Esophagus muscularis mucosa (tissue), 4 donors: Measurements from ENCODE around the gene YPEL5. TPM values are rescaled to one million over a fixed set of nuclear protein-coding genes. Genes with fewer than 3 reads are reported as not detected.

Source experiments
- DNase-seq: peaks from one replicate; pipeline ENCODE4 v3.0.0-alpha.2; 2017; ENCODE audit errors: extremely low spot score
- H3K27ac ChIP-seq, 4 donors: fragments of 200-600 bp; sonication (generic); replicated peaks in 1 of 4; 1 replicate in 3 of 4; 2 replicates in 1 of 4; pipeline ENCODE4 v1.5.1; 2016 to 2019; ENCODE audit warnings: mild to moderate bottlenecking in 1 of 4
- H3K27me3 ChIP-seq, 4 donors: fragments of 200-600 bp; sonication (generic); one replicate each; pipeline versions ENCODE4 v1.5.1 to v1.6.0; 2016 to 2019
- H3K36me3 ChIP-seq, 4 donors: fragments of 200-600 bp; sonication (generic); one replicate each; pipeline ENCODE4 v1.5.1; 2016 to 2019
- H3K4me1 ChIP-seq, 4 donors: fragments of 200-600 bp; sonication (generic); one replicate each; pipeline ENCODE4 v1.5.1; 2016 to 2019
- H3K4me3 ChIP-seq, 4 donors: fragments of 200-600 bp; sonication (generic); 1 replicate in 2 of 4; 2 replicates in 2 of 4; pipeline ENCODE4 v1.5.1; 2016 to 2019; ENCODE audit warnings: mild to moderate bottlenecking in 4 of 4, moderate library complexity in 1 of 4
- H3K9me3 ChIP-seq, 4 donors: fragments of 200-600 bp; sonication (generic); 1 replicate in 3 of 4; 2 replicates in 1 of 4; pipeline ENCODE4 v1.5.1; 2016 to 2019
- CTCF ChIP-seq, 3 experiments: fragments of 200-600 bp in 2 of 3; fragments of 450-650 bp in 1 of 3; sonication (generic) in 2 of 3; IDR thresholded peaks; one replicate each; pipeline ENCODE4 v1.5.1; 2017 to 2019; ENCODE audit warnings: antibody characterized with exemption in 3 of 3, mild to moderate bottlenecking in 2 of 3, moderate library complexity in 1 of 3
- EP300 ChIP-seq: sonication (generic); formaldehyde crosslinking; IDR thresholded peaks from one replicate; pipeline ENCODE4 v1.6.1; 2017; ENCODE audit warnings: antibody characterized with exemption
- POLR2A ChIP-seq: fragments of 450-650 bp; IDR thresholded peaks from one replicate; pipeline ENCODE4 v1.6.1; 2017; ENCODE audit warnings: antibody characterized with exemption, moderate library complexity, mild to moderate bottlenecking, low read depth
- POLR2AphosphoS5 ChIP-seq, 2 donors: sonication (generic); formaldehyde crosslinking; IDR thresholded peaks; one replicate each; pipeline ENCODE4 v1.6.1; 2017; ENCODE audit warnings: antibody characterized with exemption in 2 of 2
- WGBS: methylation state at CpG from one replicate; pipeline ENCODE4 v1.1.5; 2018; 5-methylcytosine and 5-hydroxymethylcytosine counted together
- intact Hi-C: fragments of 100-400 bp; cut with DNase I; formaldehyde crosslinking; loops from one replicate; pipeline ENCODE4 v1.15.1; 2023
- total RNA-seq, 4 donors: library from RNA; depleted of rRNA; stranded (reverse); fragments of >200 nt; gene quantifications; one replicate each; pipeline versions ENCODE4 v1.1.0 to v1.2.1, GENCODE V29; 2016

The YPEL5 gene
- total RNA-seq, 4 donors from 2014 or later, result 96.0 to 148 (median 109) TPM

GRCh38 chr2:30203156-30203555 lies 56.3 kb downstream of the YPEL5 start:
- Histone ChIP-seq H3K4me3 (no peak overlapping the region), H3K27ac (peak overlapping the region; percentile 30 to 64 (median 60)), H3K27me3 (no peaks in the 10 kb centered on the region), H3K4me1 (peaks cover 7 to 22% (median 19%) of the 10 kb centered on the region in 4 donors), H3K9me3 (no peaks in the 10 kb centered on the region), H3K36me3 (no peaks in the 10 kb centered on the region)
- intact Hi-C loops, result loop anchor here (5.0 to 10.0 kb wide), 2 partner anchors 36 to 1132 kb away; no protein-coding TSS in a partner anchor
- no peak for DNase-seq
- TF ChIP-seq CTCF (IDR thresholded peaks at IDR 0.05) (no peak), POLR2AphosphoS5 (IDR thresholded peaks at IDR 0.05) (no peak), EP300 (no peak), POLR2A (no peak)
- WGBS, result 63% methylated on average over 7 of the region's 7 CpGs

GRCh38 chr2:30204281-30204680 lies 57.5 kb downstream of the YPEL5 start:
- no peak for DNase-seq
- no peaks in the 10 kb centered on the region for H3K36me3 ChIP-seq
- peaks cover 11 to 28% (median 25%) of the 10 kb centered on the region in 4 donors for H3K4me1 ChIP-seq
- 100% methylated on average over 4 of the region's 4 CpGs for WGBS
- intact Hi-C loops, result loop anchor here (5.0 to 10.0 kb wide), 2 partner anchors 37 to 1131 kb away; no protein-coding TSS in a partner anchor
- TF ChIP-seq EP300, result no peak
- no peak for TF ChIP-seq POLR2A
- no peak for TF ChIP-seq POLR2AphosphoS5 (IDR thresholded peaks at IDR 0.05)
- TF ChIP-seq CTCF (IDR thresholded peaks at IDR 0.05), result no peak
- H3K9me3 ChIP-seq, result no peaks in the 10 kb centered on the region
- no peak overlapping the region for H3K27ac ChIP-seq
- H3K4me3 ChIP-seq, result no peak overlapping the region
- no peaks in the 10 kb centered on the region for H3K27me3 ChIP-seq

- TF ChIP-seq EP300 (no peak), CTCF (IDR thresholded peaks at IDR 0.05) (no peak), POLR2AphosphoS5 (IDR thresholded peaks at IDR 0.05) (no peak), POLR2A (no peak)
- no peak for DNase-seq
- intact Hi-C loops, result loop anchor here (10.0 kb wide), 1 partner anchor 1129 kb away; no protein-coding TSS in a partner anchor
- Histone ChIP-seq H3K27ac (no peak overlapping the region), H3K36me3 (no peaks in the 10 kb centered on the region), H3K27me3 (no peaks in the 10 kb centered on the region), H3K9me3 (no peaks in the 10 kb centered on the region), H3K4me1 (peaks cover 11 to 28% (median 25%) of the 10 kb centered on the region in 4 donors), H3K4me3 (no peak overlapping the region)
- 94% methylated on average over 1 of the region's 1 CpG for WGBS
These were observed 58.6 kb downstream of the YPEL5 start for GRCh38 chr2:30205456-30205855.

- no peak overlapping the region for H3K27ac ChIP-seq
- peaks cover 9 to 24% (median 24%) of the 10 kb centered on the region in 4 donors for H3K4me1 ChIP-seq
- no peaks in the 10 kb centered on the region for H3K36me3 ChIP-seq
- no peak for DNase-seq
- no peaks in the 10 kb centered on the region for H3K27me3 ChIP-seq
- intact Hi-C loops, result loop anchor here (10.0 kb wide), 1 partner anchor 1128 kb away; no protein-coding TSS in a partner anchor
- 87% methylated on average over 9 of the region's 9 CpGs for WGBS
- no peaks in the 10 kb centered on the region for H3K9me3 ChIP-seq
- TF ChIP-seq EP300, result no peak
- no peak for TF ChIP-seq POLR2A
- TF ChIP-seq POLR2AphosphoS5 (IDR thresholded peaks at IDR 0.05), result no peak
- TF ChIP-seq CTCF (IDR thresholded peaks at IDR 0.05), result peak in 1 of 3 experiments; percentile 2
- H3K4me3 ChIP-seq, result no peak overlapping the region
These were observed 59.9 kb downstream of the YPEL5 start for GRCh38 chr2:30206461-30207430.
